ENCODE measurements around the gene DHRS2. TPM values are rescaled to one million over a fixed set of nuclear protein-coding genes. Genes with fewer than 3 reads are reported as not detected.

DHRS2 gene
- total RNA-seq, 2 experiments from 2014 or later, result 1.1 to 1.5 TPM

DNA sequence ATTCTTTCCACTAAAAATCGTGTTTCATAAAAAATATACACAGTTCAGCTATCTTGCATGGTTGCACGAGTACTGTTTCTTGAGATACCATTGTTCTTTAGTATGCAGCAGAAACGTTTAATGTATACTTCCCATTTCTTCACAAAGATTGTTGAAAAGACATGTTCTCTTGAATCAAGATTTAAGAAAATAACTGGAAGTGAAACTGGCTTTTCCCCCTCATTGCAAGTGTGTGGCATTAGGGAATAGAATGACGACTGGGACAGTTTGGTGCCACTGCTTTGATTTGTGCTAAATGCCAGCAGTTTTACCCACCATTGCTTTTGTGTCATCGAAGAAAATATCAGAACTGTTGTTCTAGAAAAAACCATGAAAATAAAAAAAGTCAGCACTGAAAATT, 20.3 kb upstream of the DHRS2 start:
- DNase-seq, result no peak
- no peak overlapping the region for H3K27ac Mint-ChIP-seq
- no peaks in the 10 kb centered on the region for H3K9me3 Mint-ChIP-seq
- ChIA-PET CTCF (interaction anchor here (2.4 kb wide), 1 partner anchor 17 kb away, joined by 16 read pairs; no protein-coding TSS in a partner anchor), POLR2A (no interaction called here)
- no peaks in the 10 kb centered on the region for H3K36me3 Mint-ChIP-seq (ENCODE audit: low read depth)
- no peak overlapping the region for H3K4me3 Mint-ChIP-seq
- peaks cover 3% of the 10 kb centered on the region for H3K27me3 Mint-ChIP-seq
- H3K4me1 Mint-ChIP-seq, result peaks cover 4% of the 10 kb centered on the region

DNA sequence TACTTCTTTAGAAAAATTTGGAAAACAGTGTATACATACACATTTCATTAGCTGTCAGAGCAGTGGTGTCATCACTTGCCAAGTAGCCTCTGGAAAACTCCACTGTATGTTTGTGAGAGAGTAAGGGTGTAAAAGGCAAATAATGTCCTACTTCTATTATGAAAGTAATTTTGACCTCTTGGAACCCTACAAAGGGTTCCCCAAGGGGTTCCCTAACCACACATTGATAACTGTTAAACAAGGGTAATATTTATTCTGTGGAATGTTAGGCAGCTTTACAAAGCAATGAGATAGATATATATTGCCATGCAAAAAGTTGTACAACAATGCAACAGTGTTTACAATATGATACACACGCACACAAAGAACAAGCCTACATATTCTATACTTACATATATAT, 18.6 kb upstream of the DHRS2 start:
- H3K27me3 Mint-ChIP-seq, result peaks cover 5% of the 10 kb centered on the region
- POLR2A ChIA-PET, result no interaction called here

DNA sequence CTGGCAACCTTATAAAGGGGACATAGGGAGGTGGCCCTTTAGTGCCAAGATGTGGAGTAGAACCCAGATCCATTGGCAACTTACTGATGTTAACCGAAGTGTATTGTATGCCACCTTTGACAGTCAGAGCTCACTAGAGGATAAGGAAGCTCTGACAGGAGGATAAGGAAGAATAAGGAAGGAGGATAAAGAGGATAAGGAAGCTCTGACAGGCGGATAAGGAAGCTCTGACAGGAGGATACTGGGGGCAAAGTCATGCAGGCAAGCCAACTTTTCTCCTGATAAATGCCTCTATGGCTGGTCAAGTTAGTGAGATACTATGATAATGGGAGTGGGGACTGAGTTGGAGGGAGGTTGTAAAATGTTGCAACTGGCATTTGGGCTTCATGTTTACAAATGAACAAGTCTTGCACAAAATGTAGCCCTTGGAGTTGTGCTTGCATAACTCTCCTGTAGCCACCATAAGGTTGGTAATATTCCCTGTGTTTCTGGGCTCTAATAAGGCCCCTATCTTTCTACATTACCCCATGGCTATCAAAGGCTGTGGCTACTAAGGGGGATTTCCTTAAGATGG, 17.7 kb upstream of the DHRS2 start:
- Mint-ChIP-seq H3K36me3 (ENCODE audit: low read depth) (no peaks in the 10 kb centered on the region), H3K27ac (no peak overlapping the region), H3K27me3 (peaks cover 5% of the 10 kb centered on the region), H3K4me1 (no peaks in the 10 kb centered on the region), H3K4me3 (no peak overlapping the region), H3K9me3 (no peaks in the 10 kb centered on the region)
- no peak for DNase-seq
- ChIA-PET POLR2A (no interaction called here), CTCF (interaction anchor here (2.4 kb wide), 1 partner anchor 14 kb away, joined by 16 read pairs; no protein-coding TSS in a partner anchor)

More for the DNA sequence above, 18.6 kb upstream of the DHRS2 start:
- Mint-ChIP-seq H3K4me3 (no peak overlapping the region), H3K4me1 (no peaks in the 10 kb centered on the region), H3K36me3 (ENCODE audit: low read depth) (no peaks in the 10 kb centered on the region), H3K9me3 (no peaks in the 10 kb centered on the region), H3K27ac (no peak overlapping the region)
- no peak for DNase-seq
- CTCF ChIA-PET, result interaction anchor here (0.5 to 2.4 kb wide), 2 partner anchors 15 to 439 kb away, joined by 3 to 16 read pairs; no protein-coding TSS in a partner anchor

DNA sequence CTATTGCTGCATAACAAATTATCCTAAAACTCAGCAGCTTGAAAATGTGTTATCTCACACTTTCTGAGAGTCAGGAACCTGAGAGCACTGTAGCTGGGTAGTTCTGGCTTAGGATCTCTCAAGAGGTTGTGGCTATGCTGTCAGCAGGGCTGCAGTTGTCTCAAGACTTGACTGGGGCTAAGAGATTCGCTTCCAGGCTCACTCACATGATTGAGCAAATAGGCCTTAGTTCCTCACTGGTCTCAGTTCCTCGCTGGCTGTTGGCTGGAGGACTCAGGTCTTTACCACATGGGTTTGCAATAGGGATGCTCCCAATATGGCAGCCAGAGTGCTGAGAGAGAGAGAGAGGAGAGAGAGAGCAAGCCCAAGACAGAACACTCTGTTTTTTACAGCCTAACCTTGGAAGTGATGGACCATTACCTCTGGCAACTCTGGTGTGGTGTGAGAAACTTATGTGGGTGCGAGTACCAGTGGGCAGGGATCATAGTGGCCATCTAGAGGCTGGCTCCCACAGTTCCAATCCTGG, 15.9 kb upstream of the DHRS2 start:
- Mint-ChIP-seq H3K27me3 (peaks cover 5% of the 10 kb centered on the region), H3K9me3 (peaks cover 11% of the 10 kb centered on the region), H3K27ac (no peak overlapping the region), H3K36me3 (ENCODE audit: low read depth) (peaks cover 2% of the 10 kb centered on the region), H3K4me3 (no peak overlapping the region), H3K4me1 (no peaks in the 10 kb centered on the region)
- ChIA-PET CTCF (no interaction called here), POLR2A (no interaction called here)
- no peak for DNase-seq

DNA sequence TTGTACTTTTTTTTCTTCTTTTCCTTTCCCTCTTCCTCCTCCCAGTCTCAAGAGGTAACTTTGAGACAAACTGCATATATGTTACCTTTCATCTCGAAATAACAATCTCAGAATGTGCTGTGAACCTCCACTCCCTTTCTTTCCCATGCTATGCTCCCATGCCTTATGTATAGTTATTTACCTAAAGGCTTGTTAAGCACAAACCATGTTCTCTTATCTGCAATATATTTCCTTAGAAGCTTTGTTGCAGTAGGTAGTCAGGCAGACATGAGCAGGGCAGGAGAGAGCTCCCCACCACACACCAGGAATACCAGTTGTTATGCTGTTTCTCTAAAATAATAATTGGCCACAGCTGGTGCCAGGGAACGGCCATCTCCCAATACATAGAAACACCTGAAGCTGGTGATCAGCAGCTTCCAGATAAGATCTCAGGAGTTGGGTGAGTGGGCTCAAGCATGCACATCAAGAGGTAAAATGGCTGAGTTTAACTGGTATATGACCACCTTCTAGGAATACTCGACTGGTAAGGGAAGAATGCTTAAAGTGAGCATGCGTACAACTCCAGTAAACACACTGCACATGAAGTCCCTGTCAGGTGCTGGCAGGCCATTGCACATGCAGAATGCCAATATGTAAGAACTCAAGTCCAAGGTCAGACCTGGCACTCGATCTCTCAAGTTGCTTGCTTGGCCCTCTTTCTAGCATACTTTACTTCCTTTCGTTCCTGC, 14.8 kb upstream of the DHRS2 start:
- H3K4me1 Mint-ChIP-seq, result no peaks in the 10 kb centered on the region
- no peak overlapping the region for H3K27ac Mint-ChIP-seq
- H3K4me3 Mint-ChIP-seq, result no peak overlapping the region
- H3K36me3 Mint-ChIP-seq (ENCODE audit: low read depth), result peaks cover 2% of the 10 kb centered on the region
- DNase-seq, result no peak
- H3K27me3 Mint-ChIP-seq, result peaks cover 5% of the 10 kb centered on the region
- ChIA-PET CTCF (interaction anchor here (2.4 kb wide), 1 partner anchor 10 kb away, joined by 14 read pairs; no protein-coding TSS in a partner anchor), POLR2A (no interaction called here)
- peaks cover 13% of the 10 kb centered on the region for H3K9me3 Mint-ChIP-seq

DNA sequence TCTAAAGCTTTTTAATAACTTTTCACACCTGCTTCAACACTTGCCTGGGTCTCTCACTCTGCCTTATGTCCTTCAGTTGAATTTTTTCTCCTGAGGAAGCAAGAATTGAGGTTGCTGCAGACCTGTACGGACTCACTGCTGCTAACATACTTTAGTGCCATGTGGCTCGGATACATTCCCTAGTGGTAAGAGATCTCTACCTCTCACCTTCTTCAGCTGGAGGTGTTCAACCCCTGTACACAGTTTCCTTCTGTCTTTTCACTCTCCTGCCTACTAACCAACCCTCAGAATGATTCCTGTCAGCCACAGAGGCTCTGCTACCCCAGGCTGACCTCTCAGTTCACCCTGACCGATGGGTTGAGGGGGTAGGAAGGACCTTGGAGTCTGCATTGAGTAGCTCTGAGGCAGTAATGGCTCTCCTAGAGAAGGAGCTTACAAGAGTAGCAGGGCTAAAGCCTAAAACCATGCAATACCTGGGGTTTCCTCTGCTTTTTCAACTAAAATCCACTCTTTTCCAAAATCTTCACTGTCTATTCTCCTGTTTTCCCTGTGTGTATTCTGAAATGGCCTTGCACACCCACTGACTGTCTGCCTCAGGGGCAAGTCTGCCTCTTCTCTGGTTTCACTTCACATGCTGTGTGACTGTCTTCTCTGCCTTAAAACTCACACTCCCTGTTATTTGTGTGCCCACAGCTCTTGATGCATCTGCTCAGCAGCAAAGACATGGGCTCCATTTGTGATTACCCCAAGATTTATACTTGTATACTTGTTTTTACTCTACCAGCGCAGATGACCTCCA, 14.0 kb upstream of the DHRS2 start:
- H3K9me3 Mint-ChIP-seq, result peaks cover 13% of the 10 kb centered on the region
- H3K4me1 Mint-ChIP-seq, result no peaks in the 10 kb centered on the region
- H3K36me3 Mint-ChIP-seq (ENCODE audit: low read depth), result peaks cover 2% of the 10 kb centered on the region
- H3K27ac Mint-ChIP-seq, result no peak overlapping the region
- ChIA-PET POLR2A (no interaction called here), CTCF (interaction anchor here (2.4 kb wide), 1 partner anchor 10 kb away, joined by 14 read pairs; no protein-coding TSS in a partner anchor)
- DNase-seq, result no peak
- peaks cover 9% of the 10 kb centered on the region for H3K27me3 Mint-ChIP-seq
- H3K4me3 Mint-ChIP-seq, result no peak overlapping the region

DNA sequence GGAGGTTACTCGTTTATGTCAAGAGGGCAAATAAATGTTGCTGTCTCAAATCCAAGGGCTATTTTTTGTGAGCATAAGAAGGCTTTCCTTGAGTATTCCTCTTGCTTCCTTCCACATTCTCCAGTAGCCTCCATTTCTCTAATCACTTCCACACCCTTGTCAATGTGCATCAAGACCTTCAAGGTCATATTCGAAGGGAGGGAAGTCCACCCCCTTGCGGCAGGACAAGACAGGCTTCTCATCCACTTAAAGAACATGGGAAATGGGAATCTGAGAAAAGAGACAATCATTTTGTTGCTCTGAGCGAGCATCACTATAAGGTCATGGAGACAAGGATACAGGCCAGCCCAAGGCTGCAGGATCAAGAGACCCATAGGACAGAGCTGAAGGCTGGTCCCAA, 13.2 kb upstream of the DHRS2 start:
- no peak for DNase-seq
- peaks cover 13% of the 10 kb centered on the region for H3K9me3 Mint-ChIP-seq
- H3K4me1 Mint-ChIP-seq, result no peaks in the 10 kb centered on the region
- ChIA-PET POLR2A (no interaction called here), CTCF (interaction anchor here (2.4 kb wide), 1 partner anchor 9 kb away, joined by 14 read pairs; no protein-coding TSS in a partner anchor)
- H3K27ac Mint-ChIP-seq, result no peak overlapping the region
- H3K4me3 Mint-ChIP-seq, result no peak overlapping the region
- peaks cover 9% of the 10 kb centered on the region for H3K27me3 Mint-ChIP-seq
- peaks cover 2% of the 10 kb centered on the region for H3K36me3 Mint-ChIP-seq (ENCODE audit: low read depth)

DNA sequence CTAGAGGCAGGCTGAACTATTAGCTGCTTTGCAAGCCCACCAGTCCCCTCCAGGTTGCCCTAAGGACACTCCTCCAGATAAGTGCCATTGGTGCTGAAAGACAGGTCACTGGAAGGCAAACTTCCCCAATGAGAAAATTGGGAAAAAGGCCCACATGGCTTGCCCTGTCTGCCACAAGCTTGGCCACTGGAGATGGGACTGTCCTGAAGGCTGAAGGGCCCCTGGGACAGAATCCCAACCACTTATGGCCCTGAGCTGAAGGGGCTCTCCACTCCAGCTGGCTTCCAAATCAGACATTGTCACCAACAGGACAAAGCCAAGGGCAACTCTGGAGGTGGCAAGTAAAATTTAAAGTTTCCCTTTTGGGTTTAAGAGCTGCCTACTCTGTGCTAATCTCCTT, 12.2 kb upstream of the DHRS2 start:
- ChIA-PET POLR2A (no interaction called here), CTCF (no interaction called here)
- Mint-ChIP-seq H3K27me3 (peaks cover 8% of the 10 kb centered on the region), H3K4me3 (no peak overlapping the region), H3K27ac (no peak overlapping the region), H3K4me1 (no peaks in the 10 kb centered on the region), H3K9me3 (peaks cover 13% of the 10 kb centered on the region), H3K36me3 (ENCODE audit: low read depth) (peaks cover 2% of the 10 kb centered on the region)
- no peak for DNase-seq

DNA sequence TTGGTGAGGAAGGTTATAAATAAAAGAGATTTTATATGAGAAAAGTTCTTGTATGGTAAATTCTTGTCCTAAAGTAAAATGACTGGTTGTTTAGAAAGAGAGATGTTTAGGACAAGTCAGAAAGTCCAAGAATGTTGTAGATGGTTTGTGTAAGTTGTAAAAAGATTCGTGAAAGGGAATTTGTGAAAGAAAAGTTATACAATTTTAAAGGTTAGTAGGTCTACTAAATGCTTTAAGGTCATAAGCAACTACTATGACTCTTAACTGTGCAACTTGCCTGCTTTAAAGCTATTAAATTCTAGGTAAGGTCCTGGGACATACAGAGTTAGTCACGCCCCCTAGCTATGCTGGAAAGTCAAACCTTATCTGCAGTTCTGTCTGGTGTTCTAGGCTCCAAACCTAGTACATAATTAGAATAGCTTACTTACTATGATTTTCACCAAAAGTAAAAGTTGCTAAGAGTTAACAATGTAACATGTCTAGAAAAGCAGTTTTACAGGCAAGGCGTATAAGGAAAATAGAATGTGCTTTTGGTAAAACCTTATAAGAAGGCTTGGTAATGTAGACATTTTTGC, 11.2 kb upstream of the DHRS2 start:
- ChIA-PET POLR2A (no interaction called here), CTCF (no interaction called here)
- H3K4me1 Mint-ChIP-seq, result peaks cover 2% of the 10 kb centered on the region
- H3K27me3 Mint-ChIP-seq, result peaks cover 7% of the 10 kb centered on the region
- H3K27ac Mint-ChIP-seq, result no peak overlapping the region
- peaks cover 2% of the 10 kb centered on the region for H3K36me3 Mint-ChIP-seq (ENCODE audit: low read depth)
- no peak overlapping the region for H3K4me3 Mint-ChIP-seq
- DNase-seq, result no peak
- H3K9me3 Mint-ChIP-seq, result peaks cover 13% of the 10 kb centered on the region

DNA sequence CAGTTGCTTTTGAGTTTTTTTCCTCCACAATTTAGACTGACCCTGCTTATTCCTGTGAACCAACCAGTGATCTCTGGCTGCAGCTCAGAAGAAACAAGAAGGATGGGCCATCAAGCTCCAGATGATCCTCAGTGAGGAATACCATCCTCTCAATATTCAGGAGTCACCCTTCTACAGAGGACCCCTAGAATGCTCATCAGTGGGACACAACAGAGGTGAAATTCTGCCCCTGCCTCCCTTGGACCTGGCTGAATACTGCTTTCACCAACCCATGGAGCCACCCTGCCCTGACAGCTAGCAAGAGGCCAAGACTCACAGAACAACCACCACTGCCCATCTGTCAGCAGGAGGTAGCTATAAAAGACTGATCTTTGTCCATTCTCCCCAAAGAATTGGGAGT, 9.2 kb upstream of the DHRS2 start:
- ChIA-PET POLR2A (no interaction called here), CTCF (no interaction called here)
- peaks cover 7% of the 10 kb centered on the region for H3K4me1 Mint-ChIP-seq
- no peak for DNase-seq
- no peak overlapping the region for H3K4me3 Mint-ChIP-seq
- peaks cover 7% of the 10 kb centered on the region for H3K27me3 Mint-ChIP-seq
- H3K27ac Mint-ChIP-seq, result no peak overlapping the region
- peaks cover 2% of the 10 kb centered on the region for H3K36me3 Mint-ChIP-seq (ENCODE audit: low read depth)
- H3K9me3 Mint-ChIP-seq, result peaks cover 13% of the 10 kb centered on the region

DNA sequence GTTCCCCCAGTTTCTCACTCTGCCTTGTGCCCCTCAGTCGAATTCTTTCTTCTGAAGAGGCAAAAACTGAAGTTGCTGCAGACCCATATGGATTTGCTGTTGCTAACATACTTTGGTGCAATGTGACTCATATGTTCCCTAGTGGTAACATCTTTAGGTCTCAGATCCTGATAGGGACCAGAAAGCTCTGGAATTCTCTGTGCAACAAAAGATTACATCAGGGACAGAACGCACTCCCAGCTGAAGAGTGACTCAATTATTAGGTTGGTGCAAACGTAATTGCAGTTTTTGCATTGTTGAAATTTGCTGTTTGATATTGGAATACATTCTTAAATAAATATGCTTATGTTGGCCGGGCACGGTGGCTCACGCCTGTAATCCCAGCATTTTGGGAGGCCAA, 8.2 kb upstream of the DHRS2 start:
- H3K27ac Mint-ChIP-seq, result no peak overlapping the region
- peaks cover 12% of the 10 kb centered on the region for H3K4me1 Mint-ChIP-seq
- H3K4me3 Mint-ChIP-seq, result no peak overlapping the region
- peaks cover 13% of the 10 kb centered on the region for H3K9me3 Mint-ChIP-seq
- H3K36me3 Mint-ChIP-seq (ENCODE audit: low read depth), result peaks cover 2% of the 10 kb centered on the region
- H3K27me3 Mint-ChIP-seq, result peaks cover 6% of the 10 kb centered on the region
- CTCF ChIA-PET, result interaction anchor here (0.7 kb wide), 1 partner anchor 39 kb away, joined by 3 read pairs; no protein-coding TSS in a partner anchor
- POLR2A ChIA-PET, result no interaction called here
- DNase-seq, result no peak

DNA sequence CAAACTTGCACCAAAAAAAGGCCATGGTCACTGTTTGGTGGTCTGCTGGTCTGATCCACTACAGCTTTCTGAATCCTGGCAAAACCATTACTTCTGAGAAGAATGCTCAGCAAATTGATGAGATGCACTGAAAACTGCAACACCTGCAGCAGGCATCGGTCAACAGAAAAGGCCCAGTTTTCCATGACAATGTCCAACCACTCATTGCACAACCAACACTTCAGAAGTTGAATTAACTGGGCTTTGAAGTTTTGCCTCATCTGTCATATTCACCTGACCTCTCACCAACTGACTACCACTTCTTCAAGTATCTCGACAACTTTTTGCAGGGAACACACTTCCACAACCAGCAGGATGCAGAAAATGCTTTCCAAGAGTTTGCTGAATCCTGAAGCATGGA, 7.0 kb upstream of the DHRS2 start:
- Mint-ChIP-seq H3K9me3 (peaks cover 13% of the 10 kb centered on the region), H3K27me3 (peaks cover 6% of the 10 kb centered on the region), H3K4me1 (peaks cover 12% of the 10 kb centered on the region), H3K27ac (no peak overlapping the region), H3K36me3 (ENCODE audit: low read depth) (peaks cover 2% of the 10 kb centered on the region), H3K4me3 (no peak overlapping the region)
- CTCF ChIA-PET, result interaction anchor here (3.9 kb wide), 1 partner anchor 37 kb away, joined by 24 read pairs; no protein-coding TSS in a partner anchor
- POLR2A ChIA-PET, result no interaction called here
- no peak for DNase-seq

Measured in activated CD4-positive, alpha-beta memory T cell treated with anti-CD3 and anti-CD28 coated beads, Interleukin-2, amount 10 ng/mL, durations not matched to agents 7 days and 5 days (primary cell).